Stimulated activated memory B cell treated with anti-CD40 and anti-IgM and Interleukin-4, amounts not matched to agents 10 μg/mL and 1 μg/mL and 100 μg/mL, for 72 hours (primary cell): ENCODE results near the gene MTIF3.

ENCODE experiments used
- ATAC-seq: fragments of 150-1000 bp; cut with Tn5 transposase; 2 replicates; pipeline ENCODE4 v1.10.0; 2021
- H3K27ac Mint-ChIP-seq: one replicate; pipeline ENCODE4 v1.8.0; 2022; ENCODE audit warnings: mild to moderate bottlenecking, mixed read lengths
- H3K27me3 Mint-ChIP-seq: one replicate; pipeline ENCODE4 v1.8.0; 2022; ENCODE audit warnings: mixed read lengths
- H3K36me3 Mint-ChIP-seq: one replicate; pipeline ENCODE4 v1.8.0; 2022; ENCODE audit warnings: mixed read lengths
- H3K4me1 Mint-ChIP-seq: one replicate; pipeline ENCODE4 v1.8.0; 2022; ENCODE audit warnings: mixed read lengths
- H3K4me3 Mint-ChIP-seq: one replicate; pipeline ENCODE4 v1.8.0; 2022; ENCODE audit warnings: mild to moderate bottlenecking, moderate library complexity, mixed read lengths
- H3K9me3 Mint-ChIP-seq: one replicate; pipeline ENCODE4 v1.8.0; 2022; ENCODE audit warnings: mixed read lengths

Gene MTIF3

DNA sequence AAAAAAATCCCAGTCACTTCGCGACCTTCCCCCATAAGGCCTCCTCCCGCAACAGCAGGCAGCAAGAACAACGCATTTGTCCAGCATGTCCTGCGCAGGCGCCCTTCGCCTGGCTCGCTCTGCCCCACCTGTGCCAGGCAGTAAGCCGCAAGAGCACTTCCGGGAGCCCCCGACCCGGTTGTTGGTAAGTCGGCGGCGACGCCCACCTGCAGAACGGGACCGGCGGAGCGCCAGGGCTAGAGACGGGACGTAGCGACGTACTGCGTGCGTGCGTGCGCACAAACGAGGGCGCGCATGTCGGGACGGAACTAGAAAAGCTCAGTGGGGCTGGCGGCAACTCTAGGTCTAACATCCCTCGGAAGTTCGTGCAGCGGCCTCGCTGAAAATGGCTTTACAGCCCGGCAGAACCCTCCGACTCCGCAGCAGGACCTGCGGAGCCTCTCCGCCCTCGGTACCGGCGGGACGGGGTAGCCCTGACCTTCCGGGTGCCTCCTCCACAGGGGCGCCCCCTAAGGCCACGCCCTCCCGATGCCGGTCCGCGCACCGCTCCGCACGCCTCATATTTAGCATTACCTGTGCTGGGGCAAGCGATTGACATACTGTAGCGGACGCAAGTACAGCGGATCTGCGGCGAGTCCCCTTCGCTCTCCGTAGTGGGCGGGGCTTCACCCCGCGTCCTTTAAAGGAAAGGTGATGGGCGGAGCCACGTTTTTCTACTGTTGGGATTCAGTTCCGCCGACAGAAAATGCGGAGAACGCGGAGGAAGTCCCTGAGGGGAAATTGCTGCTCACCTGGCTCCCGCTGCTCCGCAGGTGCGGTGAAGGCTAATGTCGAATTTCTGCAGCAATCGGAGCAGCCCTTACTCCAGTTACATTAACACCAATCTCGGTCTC lies at the start of gene MTIF3:
MTIF3 (minus strand) TSS at position 629 of the 893 bp plus-strand sequence. CDS start 10,116 bp downstream, outside the sequence.
- Mint-ChIP-seq H3K9me3 (no peaks in the 10 kb centered on the region), H3K4me1 (peaks cover 53% of the 10 kb centered on the region), H3K27ac (peak within 1 kb of the TSS; percentile 97), H3K4me3 (peak within 1 kb of the TSS; percentile 95), H3K27me3 (no peaks in the 10 kb centered on the region), H3K36me3 (peaks cover 10% of the 10 kb centered on the region)
- peak; percentile 95 for ATAC-seq

DNA sequence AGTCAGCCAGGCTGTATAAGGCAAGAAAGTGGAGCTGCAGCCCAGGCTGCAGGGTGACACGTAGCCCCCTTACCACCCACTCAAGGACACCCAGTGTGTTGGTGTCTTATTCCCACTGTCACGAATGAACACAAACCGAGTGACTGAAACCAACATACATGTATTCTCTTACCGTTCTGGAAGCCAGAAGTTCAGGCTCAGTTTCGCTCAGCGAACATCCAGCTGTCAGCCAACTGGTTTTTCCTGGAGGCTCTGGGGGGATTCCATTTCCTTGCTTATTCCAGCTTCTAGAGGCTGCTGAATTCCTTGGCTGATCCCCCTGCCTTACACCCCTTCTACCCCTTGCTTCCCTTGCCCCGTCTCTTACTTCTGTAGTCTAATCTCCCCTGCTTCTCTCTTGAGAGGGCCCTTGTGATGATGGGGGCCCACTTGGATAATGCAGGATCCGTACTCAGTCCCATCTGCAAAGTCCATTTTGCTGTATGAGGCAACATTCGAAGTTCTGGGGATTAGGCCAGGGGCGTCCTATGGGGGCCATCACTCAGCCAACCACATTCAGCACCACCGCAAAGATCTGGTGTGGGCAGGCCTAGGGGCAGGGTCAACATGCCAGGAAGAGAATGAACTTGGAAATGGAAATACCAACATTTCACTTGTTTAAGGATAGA lies 47.3 kb upstream of the MTIF3 start:
- H3K27ac Mint-ChIP-seq = no peak overlapping the region
- no peaks in the 10 kb centered on the region for H3K9me3 Mint-ChIP-seq
- no peaks in the 10 kb centered on the region for H3K36me3 Mint-ChIP-seq
- no peaks in the 10 kb centered on the region for H3K4me1 Mint-ChIP-seq
- H3K27me3 Mint-ChIP-seq = no peaks in the 10 kb centered on the region
- no peak overlapping the region for H3K4me3 Mint-ChIP-seq
- no peak for ATAC-seq

- H3K4me1 Mint-ChIP-seq = no peaks in the 10 kb centered on the region
- H3K27ac Mint-ChIP-seq = no peak overlapping the region
- no peaks in the 10 kb centered on the region for H3K36me3 Mint-ChIP-seq
- H3K9me3 Mint-ChIP-seq = no peaks in the 10 kb centered on the region
- no peaks in the 10 kb centered on the region for H3K27me3 Mint-ChIP-seq
- ATAC-seq = no peak
- no peak overlapping the region for H3K4me3 Mint-ChIP-seq
Observed at GRCh38 chr13:27496536-27497273, 46.3 kb upstream of the MTIF3 start.

GRCh38 chr13:27496006-27496405 lies 45.6 kb upstream of the MTIF3 start:
- Mint-ChIP-seq H3K36me3 (no peaks in the 10 kb centered on the region), H3K4me3 (no peak overlapping the region), H3K4me1 (no peaks in the 10 kb centered on the region), H3K27ac (no peak overlapping the region), H3K9me3 (no peaks in the 10 kb centered on the region), H3K27me3 (no peaks in the 10 kb centered on the region)
- ATAC-seq = no peak

DNA sequence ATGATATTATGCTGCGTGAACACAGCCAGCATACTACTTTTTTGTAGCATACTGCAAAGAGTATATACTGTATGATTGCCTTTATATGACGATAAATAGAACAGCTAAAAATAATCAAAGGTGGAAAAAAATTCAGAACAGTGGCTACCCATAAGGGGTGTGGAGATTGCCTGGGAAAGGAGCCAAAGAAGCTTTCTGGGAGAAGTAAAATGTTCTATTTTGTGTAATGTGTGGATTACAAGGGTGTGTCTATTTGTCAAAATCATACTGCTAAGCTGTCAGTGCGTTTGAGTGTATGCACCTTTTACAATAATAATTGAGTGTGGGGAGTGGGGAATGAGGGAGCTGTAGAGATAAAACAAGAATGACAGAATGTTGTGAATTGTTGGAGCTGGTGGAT lies 45.2 kb upstream of the MTIF3 start:
- Mint-ChIP-seq H3K36me3 (no peaks in the 10 kb centered on the region), H3K9me3 (no peaks in the 10 kb centered on the region), H3K27ac (no peak overlapping the region), H3K27me3 (no peaks in the 10 kb centered on the region), H3K4me1 (no peaks in the 10 kb centered on the region), H3K4me3 (no peak overlapping the region)
- ATAC-seq = no peak

GRCh38 chr13:27493981-27494380 lies 43.6 kb upstream of the MTIF3 start:
- H3K36me3 Mint-ChIP-seq = no peaks in the 10 kb centered on the region
- no peak overlapping the region for H3K27ac Mint-ChIP-seq
- H3K9me3 Mint-ChIP-seq = no peaks in the 10 kb centered on the region
- H3K4me3 Mint-ChIP-seq = no peak overlapping the region
- no peaks in the 10 kb centered on the region for H3K27me3 Mint-ChIP-seq
- H3K4me1 Mint-ChIP-seq = no peaks in the 10 kb centered on the region
- ATAC-seq = no peak

GRCh38 chr13:27489456-27489855 lies 39.1 kb upstream of the MTIF3 start:
- Mint-ChIP-seq H3K27me3 (no peaks in the 10 kb centered on the region), H3K27ac (no peak overlapping the region), H3K4me1 (no peaks in the 10 kb centered on the region), H3K4me3 (no peak overlapping the region), H3K36me3 (no peaks in the 10 kb centered on the region), H3K9me3 (no peaks in the 10 kb centered on the region)
- no peak for ATAC-seq

DNA sequence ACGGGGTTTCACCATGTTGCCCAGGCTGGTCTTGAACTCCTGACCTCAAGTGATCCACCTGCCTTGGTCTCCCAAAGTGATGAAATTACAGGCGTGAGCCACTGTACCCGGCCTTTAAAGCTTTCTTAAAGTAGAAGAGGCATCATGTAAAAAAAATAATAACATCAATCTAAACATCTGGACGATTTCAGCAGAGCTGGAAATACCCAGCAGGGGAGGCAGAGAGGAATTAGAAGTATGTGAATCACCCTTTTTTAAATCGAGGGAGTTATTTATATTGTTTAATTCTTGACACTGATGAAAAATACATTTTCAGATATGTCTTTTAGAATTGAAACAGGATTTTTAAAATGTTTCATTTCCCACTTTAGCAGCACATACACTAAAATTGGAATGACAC lies 37.4 kb upstream of the MTIF3 start:
- Mint-ChIP-seq H3K27me3 (no peaks in the 10 kb centered on the region), H3K36me3 (no peaks in the 10 kb centered on the region), H3K27ac (no peak overlapping the region), H3K4me3 (no peak overlapping the region), H3K9me3 (no peaks in the 10 kb centered on the region), H3K4me1 (peaks cover 6% of the 10 kb centered on the region)
- no peak for ATAC-seq

GRCh38 chr13:27483421-27483820 lies 33.1 kb upstream of the MTIF3 start:
- peak overlapping the region; percentile 78 for H3K27ac Mint-ChIP-seq
- H3K27me3 Mint-ChIP-seq = no peaks in the 10 kb centered on the region
- H3K9me3 Mint-ChIP-seq = no peaks in the 10 kb centered on the region
- H3K4me3 Mint-ChIP-seq = peak overlapping the region; percentile 69
- no peaks in the 10 kb centered on the region for H3K36me3 Mint-ChIP-seq
- peaks cover 32% of the 10 kb centered on the region for H3K4me1 Mint-ChIP-seq
- no peak for ATAC-seq

GRCh38 chr13:27482983-27483382 lies 32.6 kb upstream of the MTIF3 start:
- ATAC-seq = peak; percentile 99
- no peaks in the 10 kb centered on the region for H3K36me3 Mint-ChIP-seq
- no peaks in the 10 kb centered on the region for H3K27me3 Mint-ChIP-seq
- H3K4me1 Mint-ChIP-seq = peaks cover 34% of the 10 kb centered on the region
- peak overlapping the region; percentile 69 for H3K4me3 Mint-ChIP-seq
- H3K27ac Mint-ChIP-seq = peak overlapping the region; percentile 78
- no peaks in the 10 kb centered on the region for H3K9me3 Mint-ChIP-seq

- no peaks in the 10 kb centered on the region for H3K27me3 Mint-ChIP-seq
- peaks cover 47% of the 10 kb centered on the region for H3K4me1 Mint-ChIP-seq
- no peak overlapping the region for H3K27ac Mint-ChIP-seq
- H3K36me3 Mint-ChIP-seq = no peaks in the 10 kb centered on the region
- no peaks in the 10 kb centered on the region for H3K9me3 Mint-ChIP-seq
- no peak for ATAC-seq
- H3K4me3 Mint-ChIP-seq = no peak overlapping the region
Observed at GRCh38 chr13:27481766-27482165, 31.4 kb upstream of the MTIF3 start.

DNA sequence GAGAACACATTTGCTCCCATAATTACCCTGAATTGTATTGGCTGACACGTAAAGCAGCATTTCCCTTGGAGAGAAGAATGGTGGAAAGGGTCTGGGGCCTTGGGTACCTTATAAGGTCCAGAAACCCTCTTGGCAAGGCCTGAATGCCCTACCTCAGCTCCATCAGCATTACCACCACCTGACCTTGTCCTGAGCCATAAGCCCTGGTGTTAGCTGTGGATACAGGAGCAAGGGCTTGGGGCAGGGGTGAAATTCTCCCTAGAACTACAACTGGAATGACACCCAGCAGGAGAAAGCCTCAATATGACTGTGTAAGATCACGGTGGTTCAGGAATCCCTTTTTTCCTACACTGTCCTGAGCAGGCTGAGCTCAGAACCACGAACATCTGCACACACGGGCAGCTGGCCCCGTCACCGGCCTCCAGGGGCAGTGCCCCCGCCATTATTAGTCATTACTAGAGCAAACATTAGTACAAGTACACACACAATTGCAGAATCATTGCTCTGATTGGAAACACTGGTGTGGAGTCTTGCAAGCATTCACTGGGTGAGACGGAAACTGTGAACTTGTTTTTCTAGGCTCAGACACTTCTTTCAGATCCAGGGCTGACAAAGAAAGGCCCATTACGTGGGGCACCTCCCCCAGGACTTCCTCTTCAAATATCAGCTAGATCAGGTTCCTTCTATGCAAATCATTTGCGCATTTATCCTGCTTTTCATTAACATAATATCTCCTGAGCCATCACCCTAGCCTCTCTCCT lies 26.8 kb upstream of the MTIF3 start:
- no peaks in the 10 kb centered on the region for H3K36me3 Mint-ChIP-seq
- H3K9me3 Mint-ChIP-seq = no peaks in the 10 kb centered on the region
- peaks cover 42% of the 10 kb centered on the region for H3K4me1 Mint-ChIP-seq
- peak overlapping the region; percentile 56 for H3K4me3 Mint-ChIP-seq
- H3K27me3 Mint-ChIP-seq = no peaks in the 10 kb centered on the region
- H3K27ac Mint-ChIP-seq = peak overlapping the region; percentile 85
- ATAC-seq = peak; percentile 91

GRCh38 chr13:27474751-27475268 lies 24.4 kb upstream of the MTIF3 start:
- no peaks in the 10 kb centered on the region for H3K36me3 Mint-ChIP-seq
- H3K27ac Mint-ChIP-seq = peak overlapping the region; percentile 42
- no peak overlapping the region for H3K4me3 Mint-ChIP-seq
- peaks cover 23% of the 10 kb centered on the region for H3K4me1 Mint-ChIP-seq
- no peaks in the 10 kb centered on the region for H3K27me3 Mint-ChIP-seq
- no peaks in the 10 kb centered on the region for H3K9me3 Mint-ChIP-seq
- ATAC-seq = no peak

- H3K9me3 Mint-ChIP-seq = no peaks in the 10 kb centered on the region
- H3K4me1 Mint-ChIP-seq = peaks cover 20% of the 10 kb centered on the region
- no peaks in the 10 kb centered on the region for H3K36me3 Mint-ChIP-seq
- H3K4me3 Mint-ChIP-seq = no peak overlapping the region
- H3K27me3 Mint-ChIP-seq = no peaks in the 10 kb centered on the region
- H3K27ac Mint-ChIP-seq = no peak overlapping the region
- ATAC-seq = no peak
Observed at GRCh38 chr13:27472941-27473340, 22.6 kb upstream of the MTIF3 start.
